Measurements from ENCODE around the gene AGAP1. TPM values are rescaled to one million over a fixed set of nuclear protein-coding genes. Genes with fewer than 3 reads are reported as not detected.

The AGAP1 gene
- total and polyA plus RNA-seq, 7 donors, result 10.8 to 42.7 (median 18.6) TPM

DNA sequence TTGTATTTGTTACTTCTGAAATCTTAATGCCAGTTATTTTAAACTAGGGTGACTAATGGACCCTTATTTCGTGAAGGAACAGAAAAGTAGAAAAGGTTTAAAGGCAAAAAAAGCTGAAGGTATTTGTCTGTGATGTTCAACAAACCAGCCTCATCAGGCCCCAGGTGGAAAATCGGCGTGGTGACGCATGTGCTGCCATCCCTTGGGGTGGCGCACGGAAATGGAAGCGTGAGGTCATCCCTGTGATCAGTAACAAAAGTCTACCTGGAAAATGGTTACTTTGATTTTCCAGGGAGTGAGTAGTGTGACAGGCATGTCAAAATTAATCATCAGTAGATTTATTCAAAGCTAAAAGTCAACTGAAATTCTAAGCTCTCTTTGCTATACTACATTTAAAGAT, 361.2 kb downstream of the AGAP1 start:
- H3K27ac ChIP-seq, result no peak overlapping the region
- no peaks in the 10 kb centered on the region for H3K36me3 ChIP-seq
- intact Hi-C loops (cut with DNase I), result no loop called here
- TF ChIP-seq, protein P1, sequence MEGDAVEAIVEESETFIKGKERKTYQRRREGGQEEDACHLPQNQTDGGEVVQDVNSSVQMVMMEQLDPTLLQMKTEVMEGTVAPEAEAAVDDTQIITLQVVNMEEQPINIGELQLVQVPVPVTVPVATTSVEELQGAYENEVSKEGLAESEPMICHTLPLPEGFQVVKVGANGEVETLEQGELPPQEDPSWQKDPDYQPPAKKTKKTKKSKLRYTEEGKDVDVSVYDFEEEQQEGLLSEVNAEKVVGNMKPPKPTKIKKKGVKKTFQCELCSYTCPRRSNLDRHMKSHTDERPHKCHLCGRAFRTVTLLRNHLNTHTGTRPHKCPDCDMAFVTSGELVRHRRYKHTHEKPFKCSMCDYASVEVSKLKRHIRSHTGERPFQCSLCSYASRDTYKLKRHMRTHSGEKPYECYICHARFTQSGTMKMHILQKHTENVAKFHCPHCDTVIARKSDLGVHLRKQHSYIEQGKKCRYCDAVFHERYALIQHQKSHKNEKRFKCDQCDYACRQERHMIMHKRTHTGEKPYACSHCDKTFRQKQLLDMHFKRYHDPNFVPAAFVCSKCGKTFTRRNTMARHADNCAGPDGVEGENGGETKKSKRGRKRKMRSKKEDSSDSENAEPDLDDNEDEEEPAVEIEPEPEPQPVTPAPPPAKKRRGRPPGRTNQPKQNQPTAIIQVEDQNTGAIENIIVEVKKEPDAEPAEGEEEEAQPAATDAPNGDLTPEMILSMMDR (IDR thresholded peaks at IDR 0.05), result no peak
- TF ChIP-seq POLR2A (IDR thresholded peaks at IDR 0.05) (no peak), EP300 (IDR thresholded peaks at IDR 0.05) (no peak), POLR2AphosphoS5 (IDR thresholded peaks at IDR 0.05) (no peak)
- 94 to 95% methylated on average over 7 of the region's 7 CpGs for WGBS, 2 donors
- H3K4me1 ChIP-seq, result no peaks in the 10 kb centered on the region
- no peak for DNase-seq
- H3K9me3 ChIP-seq, result no peaks in the 10 kb centered on the region
- no peaks in the 10 kb centered on the region for H3K27me3 ChIP-seq
- H3K4me3 ChIP-seq, result no peak overlapping the region

DNA sequence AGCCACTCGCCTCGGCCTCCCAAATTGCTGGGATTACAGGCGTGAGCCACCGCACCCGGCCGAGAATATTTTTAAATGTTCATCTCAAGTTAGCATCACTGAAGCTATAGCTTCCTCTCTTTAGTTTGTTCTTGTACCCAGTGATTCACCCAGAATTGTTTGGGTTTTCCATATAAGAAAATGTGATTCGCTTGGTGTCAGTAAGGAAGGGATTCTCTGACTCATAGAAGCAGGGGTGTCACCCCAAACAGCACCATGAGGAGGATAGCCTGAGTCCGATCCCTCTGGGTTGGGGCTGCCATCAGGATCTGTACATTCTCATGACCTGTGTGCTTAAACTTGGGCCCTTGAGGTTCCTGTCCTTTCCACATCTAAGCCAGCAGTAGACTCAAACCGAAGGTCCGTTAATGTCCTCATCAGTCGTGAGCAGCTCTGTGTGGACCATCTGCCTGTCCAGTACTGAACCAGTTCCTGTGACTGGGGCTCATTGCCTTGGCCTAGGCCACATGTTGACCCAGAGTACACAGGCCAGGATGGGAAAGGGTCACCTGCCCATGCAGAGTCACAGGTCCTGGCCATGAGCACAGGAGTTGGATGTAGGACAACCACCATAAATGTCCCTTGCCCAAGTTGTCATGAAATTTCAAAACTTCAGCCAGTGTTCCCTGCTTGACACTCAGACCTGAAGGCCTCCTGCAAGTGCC, 362.5 kb downstream of the AGAP1 start:
- Histone ChIP-seq H3K27ac (no peak overlapping the region), H3K36me3 (no peaks in the 10 kb centered on the region), H3K9me3 (no peaks in the 10 kb centered on the region), H3K27me3 (no peaks in the 10 kb centered on the region), H3K4me1 (no peaks in the 10 kb centered on the region), H3K4me3 (no peak overlapping the region)
- DNase-seq, result no peak
- WGBS, 2 donors, result 96 to 97% methylated on average over 11 of the region's 11 CpGs
- intact Hi-C loops (cut with DNase I), result no loop called here
- TF ChIP-seq POLR2A (IDR thresholded peaks at IDR 0.05), result no peak

DNA sequence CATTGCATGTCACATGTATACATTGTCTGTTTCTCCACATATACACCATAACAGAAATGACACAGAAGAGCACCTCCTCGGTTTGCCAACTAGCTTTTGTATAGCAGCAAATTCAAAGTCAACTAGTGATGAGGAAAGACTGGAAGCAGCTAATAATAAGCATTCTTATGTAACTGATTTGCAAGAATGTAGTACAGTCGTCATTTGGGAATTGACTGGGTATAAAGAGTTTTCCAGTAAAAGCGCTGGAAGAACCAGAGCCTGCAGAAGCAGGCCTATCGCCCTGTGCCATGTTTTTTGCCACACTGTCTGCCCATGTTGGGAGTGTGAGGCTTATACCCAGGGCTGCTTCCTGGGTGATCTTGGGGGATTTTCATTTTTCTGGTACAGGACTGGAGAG, 363.8 kb downstream of the AGAP1 start:
- H3K36me3 ChIP-seq, result no peaks in the 10 kb centered on the region
- 92 to 93% methylated on average over 4 of the region's 4 CpGs for WGBS, 2 donors
- H3K4me1 ChIP-seq, result no peaks in the 10 kb centered on the region
- H3K4me3 ChIP-seq, result no peak overlapping the region
- no peaks in the 10 kb centered on the region for H3K27me3 ChIP-seq
- DNase-seq, result no peak
- no peaks in the 10 kb centered on the region for H3K9me3 ChIP-seq
- intact Hi-C loops (cut with DNase I), result no loop called here
- TF ChIP-seq, protein P1 (IDR thresholded peaks at IDR 0.05), result no peak
- TF ChIP-seq EP300 (IDR thresholded peaks at IDR 0.05) (no peak), POLR2A (IDR thresholded peaks at IDR 0.05) (no peak), POLR2AphosphoS5 (IDR thresholded peaks at IDR 0.05) (no peak)
- no peak overlapping the region for H3K27ac ChIP-seq

DNA sequence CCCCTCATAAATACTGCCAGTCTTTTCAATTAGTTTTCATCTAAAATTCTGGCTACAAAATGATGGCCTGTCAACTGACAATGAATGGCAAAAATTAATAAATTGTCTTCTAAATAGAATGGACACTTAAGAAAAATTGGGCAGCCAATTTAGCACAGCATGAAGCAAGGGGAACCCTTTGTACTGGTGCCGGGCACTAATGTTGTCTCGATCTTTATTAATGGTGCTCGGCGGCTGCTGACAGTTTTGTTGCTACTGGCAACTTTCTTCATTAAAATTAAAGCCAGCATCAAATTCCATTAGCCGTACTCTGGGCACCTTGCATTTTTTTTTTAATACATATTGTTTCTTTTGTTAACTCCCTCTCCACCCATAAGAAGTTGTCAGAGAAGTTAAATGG, 365.0 kb downstream of the AGAP1 start:
- no peaks in the 10 kb centered on the region for H3K36me3 ChIP-seq
- no peaks in the 10 kb centered on the region for H3K27me3 ChIP-seq
- H3K4me1 ChIP-seq, result no peaks in the 10 kb centered on the region
- H3K4me3 ChIP-seq, result no peak overlapping the region
- no peak for TF ChIP-seq EP300 (IDR thresholded peaks at IDR 0.05)
- no peak for TF ChIP-seq POLR2A (IDR thresholded peaks at IDR 0.05)
- TF ChIP-seq, protein P1 (IDR thresholded peaks at IDR 0.05), result no peak
- no peak for TF ChIP-seq POLR2AphosphoS5 (IDR thresholded peaks at IDR 0.05)
- peak; percentile 26 for DNase-seq
- WGBS, 2 donors, result 94 to 97% methylated on average over 5 of the region's 5 CpGs
- intact Hi-C loops (cut with DNase I), result no loop called here
- H3K27ac ChIP-seq, result no peak overlapping the region
- H3K9me3 ChIP-seq, result no peaks in the 10 kb centered on the region

DNA sequence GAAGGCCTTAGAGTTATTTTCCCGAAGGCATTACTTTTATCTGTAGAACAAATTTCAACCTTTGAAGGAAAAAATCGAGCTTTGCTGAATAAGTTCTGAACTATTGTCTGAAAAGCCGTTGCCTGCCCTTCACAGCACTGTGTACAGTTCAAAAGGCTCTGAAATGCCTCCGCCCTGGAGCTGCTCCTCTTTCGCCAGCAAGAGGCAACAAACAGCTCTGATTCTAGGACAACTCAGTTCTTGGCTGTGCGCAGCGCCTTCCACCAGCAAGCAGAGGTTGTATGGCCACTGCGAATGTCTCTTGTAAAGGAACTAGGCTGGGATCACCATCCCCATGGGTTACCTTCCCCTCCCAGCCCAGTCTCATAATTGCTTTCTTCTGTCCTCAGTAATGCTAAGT, 365.8 kb downstream of the AGAP1 start:
- Histone ChIP-seq H3K4me1 (no peaks in the 10 kb centered on the region), H3K4me3 (no peak overlapping the region), H3K27me3 (no peaks in the 10 kb centered on the region), H3K27ac (no peak overlapping the region), H3K36me3 (no peaks in the 10 kb centered on the region), H3K9me3 (no peaks in the 10 kb centered on the region)
- intact Hi-C loops (cut with DNase I), result no loop called here
- TF ChIP-seq, protein P1 (IDR thresholded peaks at IDR 0.05), result no peak
- TF ChIP-seq POLR2AphosphoS5 (IDR thresholded peaks at IDR 0.05) (no peak), POLR2A (IDR thresholded peaks at IDR 0.05) (no peak), EP300 (IDR thresholded peaks at IDR 0.05) (no peak)
- peak; percentile 37 for DNase-seq
- WGBS, 2 donors, result 92 to 93% methylated on average over 8 of the region's 8 CpGs

All from sigmoid colon (tissue), 7 donors.